GM13976 (cell line): Measurements from ENCODE around the gene SERPINI1.
A peak's percentile ranks its signal among the peaks of the same experiment; 100 is the strongest.

Experiments used
- DNase-seq: peaks from one replicate; pipeline ENCODE4 v3.0.0; 2012; ENCODE audit warnings: low spot score
- in situ Hi-C: fragments of 300-500 bp; cut with MboI; formaldehyde crosslinking; loops from one replicate; pipeline ENCODE4 v1.12.0; 2022; ENCODE audit warnings: low sequenced_read_pairs, mixed read lengths, inconsistent platforms; ENCODE audit not compliant: unreplicated experiment
- TF ChIP-seq, protein P1 (sequence below): IDR thresholded peaks from 2 replicates; pipeline ENCODE4 v1.5.1; 2012; ENCODE audit warnings: borderline replicate concordance, mild to moderate bottlenecking; ENCODE audit not compliant: insufficient read depth; ENCODE audit errors: extremely low read depth, missing control alignments, control extremely low read depth

The SERPINI1 gene

GRCh38 chr3:167740961-167741587, 5.6 kb downstream of the SERPINI1 start:
- TF ChIP-seq, protein P1, sequence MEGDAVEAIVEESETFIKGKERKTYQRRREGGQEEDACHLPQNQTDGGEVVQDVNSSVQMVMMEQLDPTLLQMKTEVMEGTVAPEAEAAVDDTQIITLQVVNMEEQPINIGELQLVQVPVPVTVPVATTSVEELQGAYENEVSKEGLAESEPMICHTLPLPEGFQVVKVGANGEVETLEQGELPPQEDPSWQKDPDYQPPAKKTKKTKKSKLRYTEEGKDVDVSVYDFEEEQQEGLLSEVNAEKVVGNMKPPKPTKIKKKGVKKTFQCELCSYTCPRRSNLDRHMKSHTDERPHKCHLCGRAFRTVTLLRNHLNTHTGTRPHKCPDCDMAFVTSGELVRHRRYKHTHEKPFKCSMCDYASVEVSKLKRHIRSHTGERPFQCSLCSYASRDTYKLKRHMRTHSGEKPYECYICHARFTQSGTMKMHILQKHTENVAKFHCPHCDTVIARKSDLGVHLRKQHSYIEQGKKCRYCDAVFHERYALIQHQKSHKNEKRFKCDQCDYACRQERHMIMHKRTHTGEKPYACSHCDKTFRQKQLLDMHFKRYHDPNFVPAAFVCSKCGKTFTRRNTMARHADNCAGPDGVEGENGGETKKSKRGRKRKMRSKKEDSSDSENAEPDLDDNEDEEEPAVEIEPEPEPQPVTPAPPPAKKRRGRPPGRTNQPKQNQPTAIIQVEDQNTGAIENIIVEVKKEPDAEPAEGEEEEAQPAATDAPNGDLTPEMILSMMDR: peak; percentile 52
- DNase-seq: peak; percentile 55
- in situ Hi-C loops: no loop called here

DNA sequence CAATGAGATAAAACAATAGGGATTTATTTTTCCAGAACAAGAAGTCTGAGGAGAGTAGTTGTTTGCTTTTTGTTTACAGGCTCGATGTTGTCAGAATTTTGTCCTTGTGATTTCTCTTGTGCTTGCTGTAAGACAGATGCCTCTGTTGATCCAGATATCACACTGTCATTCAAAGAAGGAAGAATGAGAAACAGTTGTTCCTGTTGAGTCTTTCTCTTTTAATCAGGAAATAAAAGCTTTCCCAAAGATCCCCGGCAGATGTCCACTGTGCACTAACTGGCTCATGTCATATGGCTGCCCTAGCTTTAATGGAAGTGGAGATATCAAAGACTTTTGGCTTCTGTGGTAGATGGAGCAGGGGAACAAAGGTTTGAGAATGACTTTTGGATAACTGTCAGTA, 6.8 kb downstream of the SERPINI1 start:
- DNase-seq: no peak
- in situ Hi-C loops: no loop called here
- TF ChIP-seq, protein P1: no peak

DNA sequence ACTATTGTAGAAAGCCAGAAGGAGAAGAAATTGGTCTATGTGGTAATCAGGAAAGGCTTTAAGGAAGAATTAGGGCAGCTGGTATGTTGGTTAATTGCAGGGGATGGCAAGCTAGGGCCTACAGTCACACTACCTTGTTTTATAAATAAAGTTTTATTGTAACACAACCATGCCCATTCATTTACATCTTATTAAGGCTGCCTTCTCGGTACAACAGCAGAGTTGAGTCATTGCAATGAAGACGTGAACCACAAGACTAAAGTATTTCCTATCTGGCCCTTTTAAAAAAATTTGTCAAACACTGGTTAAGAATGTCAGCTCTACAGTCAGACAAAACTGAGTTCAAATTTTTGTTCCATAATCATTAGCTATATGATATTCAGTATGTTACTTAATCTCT, 8.3 kb downstream of the SERPINI1 start:
- in situ Hi-C loops: no loop called here
- no peak for DNase-seq

GRCh38 chr3:167749209-167749608, 13.7 kb downstream of the SERPINI1 start:
- in situ Hi-C loops: no loop called here
- DNase-seq: no peak
- TF ChIP-seq, protein P1: no peak

More for the DNA sequence above, 8.3 kb downstream of the SERPINI1 start:
- TF ChIP-seq, protein P1: no peak

DNA sequence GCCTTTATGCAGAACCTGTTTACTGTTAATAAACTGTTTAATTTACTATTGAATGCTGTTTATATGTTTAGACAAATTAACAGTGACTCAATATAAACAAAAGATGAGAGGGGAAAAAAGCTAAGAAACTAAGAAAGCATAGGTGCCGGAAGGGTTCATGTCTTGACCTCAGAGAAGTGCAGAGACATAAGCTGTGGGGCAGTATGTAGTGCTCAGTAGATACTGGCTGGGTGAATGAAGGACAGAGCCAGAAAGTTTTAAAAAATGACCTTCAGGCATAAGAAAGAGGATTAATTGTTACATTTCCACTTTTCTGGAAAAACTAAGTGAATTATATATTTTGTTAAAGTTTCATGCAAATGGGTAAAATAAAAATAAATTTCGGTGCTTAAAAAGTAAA, 14.2 kb downstream of the SERPINI1 start:
- TF ChIP-seq, protein P1: no peak
- DNase-seq: no peak
- in situ Hi-C loops: no loop called here

- in situ Hi-C loops: no loop called here
- peak; percentile 58 for DNase-seq
- TF ChIP-seq, protein P1: no peak
Measured at GRCh38 chr3:167750272-167750971, 14.9 kb downstream of the SERPINI1 start.
